NCI-H510A (cell line): Measurements from ENCODE around the gene C5orf47.

ENCODE experiments used
- DNase-seq: peaks from one replicate; lab custom pipeline; 2025; lab: John Stamatoyannopoulos, UW

Gene C5orf47

GRCh38 chr5:174044466-174045254, 55.7 kb downstream of the C5orf47 start:
- DNase-seq: no peak

GRCh38 chr5:174045470-174046025, 56.6 kb downstream of the C5orf47 start, which contains the start of gene NSG2:
TSS of gene NSG2 (plus strand) at chr5:174045706. CDS start at chr5:174046756, 1,050 bp downstream.
- peak; percentile 78 for DNase-seq

GRCh38 chr5:174046558-174046957, 57.6 kb downstream of the C5orf47 start:
- DNase-seq: no peak

GRCh38 chr5:174047472-174048099, 58.6 kb downstream of the C5orf47 start:
- DNase-seq: no peak

DNA sequence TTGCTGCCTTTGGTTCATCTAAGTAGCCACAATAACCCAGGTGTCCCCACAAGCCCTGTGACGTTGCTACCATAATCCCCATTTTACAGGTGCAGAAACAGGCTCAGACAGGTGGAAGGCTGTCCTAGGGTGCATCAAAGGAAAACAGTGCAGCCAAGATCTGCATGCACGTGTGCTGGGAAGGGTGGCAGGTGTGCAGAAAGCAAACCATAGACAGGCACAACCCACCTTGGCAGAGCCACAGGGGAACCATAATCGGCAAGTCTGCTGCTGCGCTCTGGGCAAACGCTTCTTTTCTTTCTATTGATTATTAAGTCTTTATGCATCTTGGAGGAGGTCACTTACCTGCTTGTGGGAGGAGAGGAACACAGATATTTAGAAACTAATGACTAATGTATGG, 63.7 kb downstream of the C5orf47 start:
- DNase-seq: no peak

GRCh38 chr5:174053905-174054304, 64.9 kb downstream of the C5orf47 start:
- DNase-seq: no peak
